GM12872 (cell line): ENCODE measurements around the gene KCNH5.

ENCODE experiments used
- TF ChIP-seq, protein P1 (sequence below): IDR thresholded peaks from 3 replicates; pipeline ENCODE4 v1.5.1; 2011; ENCODE audit warnings: low read depth, mild to moderate bottlenecking, low read length, moderate library complexity; ENCODE audit not compliant: insufficient read depth

Gene KCNH5

DNA sequence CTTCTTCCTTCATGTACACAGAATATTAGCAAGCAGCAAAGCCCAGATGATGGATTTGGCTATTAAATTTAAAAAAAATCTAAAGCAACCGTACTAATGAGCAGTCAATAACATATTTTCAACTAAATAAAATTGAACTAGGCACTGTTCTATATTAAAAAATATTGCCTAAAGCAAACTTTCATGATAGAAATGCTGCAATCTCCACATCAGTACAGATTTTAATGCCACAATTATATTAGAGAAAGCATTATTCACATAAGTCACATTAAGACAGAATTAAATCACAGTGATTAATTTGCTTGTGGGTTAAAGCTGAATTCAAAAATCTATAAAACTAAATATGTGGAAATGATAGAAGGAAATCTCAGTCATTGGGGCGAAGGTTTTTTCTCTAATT lies 200.7 kb downstream of the KCNH5 start:
- TF ChIP-seq, protein P1, sequence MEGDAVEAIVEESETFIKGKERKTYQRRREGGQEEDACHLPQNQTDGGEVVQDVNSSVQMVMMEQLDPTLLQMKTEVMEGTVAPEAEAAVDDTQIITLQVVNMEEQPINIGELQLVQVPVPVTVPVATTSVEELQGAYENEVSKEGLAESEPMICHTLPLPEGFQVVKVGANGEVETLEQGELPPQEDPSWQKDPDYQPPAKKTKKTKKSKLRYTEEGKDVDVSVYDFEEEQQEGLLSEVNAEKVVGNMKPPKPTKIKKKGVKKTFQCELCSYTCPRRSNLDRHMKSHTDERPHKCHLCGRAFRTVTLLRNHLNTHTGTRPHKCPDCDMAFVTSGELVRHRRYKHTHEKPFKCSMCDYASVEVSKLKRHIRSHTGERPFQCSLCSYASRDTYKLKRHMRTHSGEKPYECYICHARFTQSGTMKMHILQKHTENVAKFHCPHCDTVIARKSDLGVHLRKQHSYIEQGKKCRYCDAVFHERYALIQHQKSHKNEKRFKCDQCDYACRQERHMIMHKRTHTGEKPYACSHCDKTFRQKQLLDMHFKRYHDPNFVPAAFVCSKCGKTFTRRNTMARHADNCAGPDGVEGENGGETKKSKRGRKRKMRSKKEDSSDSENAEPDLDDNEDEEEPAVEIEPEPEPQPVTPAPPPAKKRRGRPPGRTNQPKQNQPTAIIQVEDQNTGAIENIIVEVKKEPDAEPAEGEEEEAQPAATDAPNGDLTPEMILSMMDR = no peak

DNA sequence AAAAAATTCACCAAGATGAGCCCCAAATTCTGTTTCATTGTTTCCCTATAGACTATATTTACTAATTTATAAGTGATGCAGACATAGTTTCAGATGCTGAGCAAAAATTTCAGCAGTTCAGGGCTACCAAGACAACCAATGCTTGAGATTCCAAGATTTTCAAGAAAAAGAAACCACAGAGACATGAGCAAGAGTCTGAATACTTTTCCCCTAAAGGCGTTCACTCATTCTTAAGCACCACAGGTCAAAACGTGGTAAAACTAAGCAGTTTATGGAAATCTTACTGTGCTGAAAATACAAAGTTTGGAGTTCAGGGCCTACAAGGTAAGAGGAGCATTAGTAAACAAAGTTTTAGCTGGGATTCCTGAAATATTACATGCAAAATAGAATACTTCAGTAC lies 221.2 kb downstream of the KCNH5 start:
- TF ChIP-seq, protein P1 = no peak

DNA sequence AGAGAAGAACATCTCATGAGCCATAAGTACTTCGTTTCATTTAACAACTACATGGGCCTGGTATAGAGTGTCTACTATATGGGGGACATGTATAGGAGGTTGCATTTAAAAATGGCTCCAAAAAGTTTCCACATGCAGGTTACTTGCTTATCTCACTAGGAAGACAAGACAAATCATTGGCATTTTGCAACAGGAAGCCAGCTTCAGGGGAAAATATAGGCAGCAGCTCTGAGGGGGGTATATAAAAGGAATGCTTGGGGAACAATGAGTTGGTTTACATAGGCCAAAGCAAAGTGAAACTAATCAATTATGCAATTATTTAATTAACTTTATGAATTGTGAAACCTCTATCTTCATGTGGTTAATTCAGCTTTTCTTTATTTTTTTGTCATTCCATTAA lies 225.3 kb downstream of the KCNH5 start:
- TF ChIP-seq, protein P1 = no peak

DNA sequence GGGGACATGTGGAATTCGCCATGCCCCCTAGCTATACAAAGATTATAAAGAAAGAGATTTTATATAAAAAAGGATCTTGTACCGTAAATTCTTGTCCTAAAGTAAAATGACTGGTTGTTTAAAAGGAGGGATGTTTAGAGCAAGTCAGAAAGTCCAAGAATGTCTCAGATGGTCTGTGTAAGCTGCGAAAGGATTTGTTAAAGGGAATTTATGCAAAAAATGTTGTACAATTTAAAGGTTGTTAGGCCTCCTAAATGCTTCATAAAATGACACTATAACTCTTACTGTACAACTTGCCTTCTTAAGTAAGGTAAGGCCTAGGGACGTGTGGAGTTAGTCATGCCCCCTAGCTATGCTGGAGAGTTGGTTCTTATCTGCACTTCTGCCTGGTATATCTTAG lies 237.6 kb downstream of the KCNH5 start:
- TF ChIP-seq, protein P1 = no peak

DNA sequence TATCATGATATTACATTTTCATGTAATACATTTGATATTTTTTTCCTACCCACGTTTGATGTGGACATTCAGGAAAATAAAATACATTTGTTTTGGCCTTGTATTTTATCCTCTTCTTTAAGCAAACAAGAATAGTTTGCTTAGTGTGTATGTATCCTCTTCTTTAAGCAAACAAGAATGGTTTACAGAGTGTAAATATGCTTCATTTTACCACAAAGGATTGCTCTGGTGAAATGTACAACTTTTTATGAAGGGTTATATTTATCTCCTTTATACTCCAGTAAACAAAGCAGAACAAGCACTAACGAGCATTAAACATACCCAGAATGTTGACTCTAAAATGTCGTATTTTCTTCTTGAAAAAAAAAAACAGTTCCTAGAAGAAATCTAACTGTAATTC lies 244.7 kb downstream of the KCNH5 start:
- TF ChIP-seq, protein P1 = no peak

DNA sequence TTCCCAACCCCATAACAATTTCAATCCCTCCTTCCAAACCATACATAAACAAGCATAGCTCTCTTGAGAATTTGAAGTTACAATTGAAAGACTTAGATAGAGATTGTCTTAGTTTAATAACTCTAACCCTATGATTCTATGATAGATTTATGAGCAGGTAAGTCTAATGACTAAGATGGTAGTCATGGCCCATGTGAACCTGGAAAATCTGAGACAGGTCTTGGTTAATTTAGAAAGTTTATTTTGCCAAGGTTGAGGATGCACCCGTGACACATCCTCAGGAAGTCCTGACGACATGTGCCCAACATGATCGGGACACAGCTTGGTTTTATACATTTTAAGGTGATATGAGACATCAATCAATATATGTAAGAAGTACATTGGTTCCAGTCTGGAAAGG lies 248.8 kb downstream of the KCNH5 start:
- TF ChIP-seq, protein P1 = no peak

DNA sequence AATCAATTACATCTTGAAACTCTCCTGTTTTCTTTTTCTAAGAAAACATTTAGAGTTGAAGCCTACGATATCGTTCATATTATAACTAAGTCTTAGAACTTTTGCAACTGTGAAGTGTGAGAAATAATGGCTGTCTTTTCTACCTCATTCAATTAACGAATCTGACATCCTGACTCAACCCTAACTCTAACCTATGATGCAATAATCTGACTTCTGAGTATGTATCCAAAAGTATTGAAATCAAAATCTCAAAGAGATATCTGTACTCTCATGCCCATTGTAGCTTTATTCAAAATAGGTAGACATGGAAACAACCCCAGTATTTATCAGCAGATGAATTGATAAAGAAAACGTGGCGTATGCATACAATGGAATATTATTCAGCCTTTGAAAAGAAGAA lies 252.7 kb downstream of the KCNH5 start:
- TF ChIP-seq, protein P1 = no peak

DNA sequence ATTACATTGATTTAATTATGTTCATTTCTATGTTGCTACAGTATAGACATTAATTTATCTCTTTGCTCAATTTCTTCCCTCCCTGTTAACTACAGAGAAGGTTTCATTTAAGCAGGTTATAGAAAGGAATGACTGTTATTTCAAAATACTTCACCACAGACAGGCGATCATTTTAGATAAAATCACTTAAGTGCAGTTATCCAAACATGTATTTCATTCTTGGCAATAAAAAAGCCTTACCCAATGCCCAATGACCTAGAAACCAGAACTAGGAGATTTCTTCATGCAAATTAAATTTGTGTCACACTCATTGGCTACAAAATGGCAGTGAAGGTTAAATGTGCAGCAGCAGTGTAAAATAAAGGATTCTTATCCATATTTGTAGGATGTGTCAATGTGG lies 266.4 kb downstream of the KCNH5 start:
- TF ChIP-seq, protein P1 = no peak
